Spleen (tissue), 7 donors: ENCODE results near the gene MYH10.

ENCODE experiments used
- POLR2A ChIP-seq, 3 donors: fragments of 450-650 bp; IDR thresholded peaks; one replicate each; pipeline ENCODE4 v1.5.1; 2017; ENCODE audit warnings: antibody characterized with exemption in 3 of 3, mild to moderate bottlenecking in 1 of 3
- TF ChIP-seq, protein P1 (sequence below), 11 experiments: fragments of 200-600 bp in 7 of 11; fragments of 450-650 bp in 4 of 11; sonication (generic) in 4 of 11; IDR thresholded peaks in 8 of 11; conservative IDR thresholded peaks in 3 of 11; 1 replicate in 7 of 11; 2 replicates in 4 of 11; pipeline versions ENCODE4 v1.4.0 to v1.8.0; 2016 to 2021; ENCODE audit warnings: antibody characterized with exemption in 11 of 11, inconsistent platforms in 4 of 11, mild to moderate bottlenecking in 1 of 11
- donor health status: DM: no; HTN: no; CAD: no; lungs with moderate emphysema.
- donor health status: DM: no; HTN: no; CAD: no.
- donor health status: DM: no; HTN: no; CAD: no.

DNA sequence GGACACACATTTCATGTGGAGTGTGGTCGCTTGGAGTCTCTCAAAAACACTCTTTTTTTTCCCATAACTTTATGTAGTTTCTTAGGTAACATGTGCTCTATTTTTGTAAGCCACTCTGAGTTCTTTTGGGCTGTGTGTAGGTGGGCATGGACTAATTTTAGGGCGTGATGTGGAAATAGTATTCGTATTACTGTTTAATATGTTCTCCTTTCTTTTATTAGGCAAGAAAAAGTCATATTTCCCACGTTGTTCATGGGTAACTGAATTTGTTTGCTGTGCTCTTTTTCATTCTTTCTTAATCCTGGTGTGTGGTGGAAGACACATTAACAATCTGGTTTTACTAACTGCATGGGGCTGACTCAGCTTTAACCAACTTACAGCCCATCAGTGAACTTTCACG is 167.4 kb downstream of the MYH10 start:
- no peak for TF ChIP-seq POLR2A (IDR thresholded peaks at IDR 0.05)
- TF ChIP-seq, protein P1, sequence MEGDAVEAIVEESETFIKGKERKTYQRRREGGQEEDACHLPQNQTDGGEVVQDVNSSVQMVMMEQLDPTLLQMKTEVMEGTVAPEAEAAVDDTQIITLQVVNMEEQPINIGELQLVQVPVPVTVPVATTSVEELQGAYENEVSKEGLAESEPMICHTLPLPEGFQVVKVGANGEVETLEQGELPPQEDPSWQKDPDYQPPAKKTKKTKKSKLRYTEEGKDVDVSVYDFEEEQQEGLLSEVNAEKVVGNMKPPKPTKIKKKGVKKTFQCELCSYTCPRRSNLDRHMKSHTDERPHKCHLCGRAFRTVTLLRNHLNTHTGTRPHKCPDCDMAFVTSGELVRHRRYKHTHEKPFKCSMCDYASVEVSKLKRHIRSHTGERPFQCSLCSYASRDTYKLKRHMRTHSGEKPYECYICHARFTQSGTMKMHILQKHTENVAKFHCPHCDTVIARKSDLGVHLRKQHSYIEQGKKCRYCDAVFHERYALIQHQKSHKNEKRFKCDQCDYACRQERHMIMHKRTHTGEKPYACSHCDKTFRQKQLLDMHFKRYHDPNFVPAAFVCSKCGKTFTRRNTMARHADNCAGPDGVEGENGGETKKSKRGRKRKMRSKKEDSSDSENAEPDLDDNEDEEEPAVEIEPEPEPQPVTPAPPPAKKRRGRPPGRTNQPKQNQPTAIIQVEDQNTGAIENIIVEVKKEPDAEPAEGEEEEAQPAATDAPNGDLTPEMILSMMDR (IDR thresholded peaks at IDR 0.05 in 8 of 11, conservative IDR thresholded peaks at IDR 0.05 in 3 of 11): no peak
